GM18951 (cell line): ENCODE measurements around the gene TAP2.

ENCODE experiments used
- POLR2A ChIP-seq: IDR thresholded peaks from 4 replicates; pipeline ENCODE4 v1.6.1; 2011; ENCODE audit warnings: mild to moderate bottlenecking; ENCODE audit not compliant: insufficient read length, insufficient read depth; ENCODE audit errors: extremely low read depth
- in situ Hi-C: fragments of 300-500 bp; cut with MboI; formaldehyde crosslinking; loops from one replicate; pipeline ENCODE4 v1.12.0; 2022; ENCODE audit warnings: low sequenced_read_pairs, mixed read lengths, inconsistent platforms; ENCODE audit not compliant: unreplicated experiment

The TAP2 gene

DNA sequence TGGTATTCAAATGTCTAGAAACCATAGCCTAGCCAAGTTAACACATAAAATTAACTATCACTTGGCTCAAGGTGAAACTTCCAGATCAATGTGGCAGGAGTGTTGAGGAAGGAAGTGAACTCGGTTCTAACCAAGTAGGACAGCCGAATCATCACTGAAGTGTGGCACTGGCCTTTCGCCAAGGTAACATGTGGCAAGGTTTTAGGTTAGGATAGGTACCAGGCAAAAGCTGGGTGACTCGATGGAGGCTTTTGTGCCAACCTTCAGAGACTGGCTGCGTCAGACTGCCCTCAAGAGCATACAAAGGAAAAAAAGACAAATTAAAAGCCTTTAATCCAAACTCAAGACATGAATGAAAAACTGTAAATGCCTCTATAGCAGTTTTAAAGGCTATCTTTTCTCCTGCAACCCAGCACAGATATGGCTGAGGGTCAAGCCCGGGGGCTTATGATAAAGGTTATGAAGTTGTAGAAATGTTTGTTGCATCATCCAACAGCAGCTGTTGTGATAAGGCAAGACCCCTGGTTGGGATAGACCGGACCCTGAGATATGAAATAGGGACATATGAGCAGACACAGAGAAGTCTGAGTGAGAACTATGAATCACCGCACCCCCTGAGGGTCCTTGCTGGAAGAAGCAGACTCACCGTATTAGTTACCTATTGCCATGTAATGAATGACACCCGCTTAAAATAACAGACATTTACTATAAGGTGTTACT lies 27.3 kb upstream of the TAP2 start:
- TF ChIP-seq POLR2A, result no peak
- in situ Hi-C loops, result no loop called here

DNA sequence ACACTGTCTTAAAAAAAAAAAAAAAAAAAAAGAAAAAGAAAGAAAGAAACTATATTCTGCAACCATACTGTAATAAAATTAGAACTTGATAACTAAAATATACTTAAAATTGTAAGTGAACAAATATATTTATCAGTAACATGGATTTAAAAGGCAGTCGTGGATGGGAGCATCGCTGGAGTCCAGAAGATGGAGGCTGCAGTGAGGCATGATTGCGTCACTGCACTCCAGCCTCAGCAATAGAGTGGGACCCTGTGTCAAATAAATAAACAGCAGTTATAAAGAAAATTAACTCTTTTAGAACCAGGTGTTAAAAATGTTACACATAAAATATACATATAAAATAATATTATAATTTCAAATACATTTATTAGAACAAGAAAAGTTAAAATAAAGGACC lies 24.2 kb upstream of the TAP2 start:
- TF ChIP-seq POLR2A, result no peak
- in situ Hi-C loops, result no loop called here

GRCh38 chr6:32860674-32861073 lies 22.1 kb upstream of the TAP2 start:
- in situ Hi-C loops, result no loop called here
- no peak for TF ChIP-seq POLR2A

GRCh38 chr6:32858194-32858593 lies 19.7 kb upstream of the TAP2 start:
- in situ Hi-C loops, result no loop called here

GRCh38 chr6:32857156-32857891 lies 18.8 kb upstream of the TAP2 start:
- no peak for TF ChIP-seq POLR2A
- in situ Hi-C loops, result no loop called here

More at GRCh38 chr6:32858194-32858593, 19.7 kb upstream of the TAP2 start:
- no peak for TF ChIP-seq POLR2A

- no peak for TF ChIP-seq POLR2A
- in situ Hi-C loops, result no loop called here
These were observed 17.1 kb upstream of the TAP2 start for GRCh38 chr6:32855467-32856174.

DNA sequence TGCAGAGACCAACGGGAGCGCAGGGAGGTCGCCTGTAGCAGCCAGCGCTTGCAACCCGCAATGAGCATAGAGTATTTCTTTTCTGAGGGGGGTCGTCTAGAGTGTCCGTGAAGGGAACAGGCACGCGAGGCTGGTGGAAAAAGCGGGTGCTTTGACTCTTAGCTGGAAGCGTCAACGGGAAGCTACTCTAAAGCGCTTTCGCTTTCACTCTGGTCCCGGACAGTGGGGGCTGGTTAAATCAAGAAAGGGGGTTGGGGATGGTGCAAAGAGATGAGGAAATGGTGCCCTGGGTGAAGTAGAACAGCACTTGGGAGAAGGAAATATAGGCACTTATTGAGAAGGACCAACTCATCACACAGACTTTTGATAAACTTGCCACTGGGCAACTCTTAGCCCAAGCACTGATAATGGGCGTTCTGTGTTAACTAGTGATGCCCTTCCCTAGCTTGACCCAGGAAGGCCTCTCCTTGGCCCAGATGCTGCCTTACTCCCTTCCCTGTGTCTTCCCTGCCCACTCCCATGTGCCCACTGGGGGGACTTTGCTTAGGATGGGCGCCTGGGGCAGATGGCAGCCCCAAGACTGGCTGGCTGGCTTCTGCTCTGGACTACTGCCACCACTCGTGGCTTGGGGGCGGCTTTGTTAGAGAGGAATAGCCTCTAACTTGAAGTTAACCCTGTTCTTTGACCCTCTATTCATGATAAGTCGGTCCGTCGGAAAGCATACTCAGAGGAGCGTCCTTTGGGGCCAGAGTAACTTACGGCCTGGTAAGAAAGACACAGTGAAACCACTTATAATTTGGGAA lies 16.0 kb upstream of the TAP2 start:
- in situ Hi-C loops, result no loop called here
- TF ChIP-seq POLR2A, result no peak

GRCh38 chr6:32853541-32854375 lies 15.2 kb upstream of the TAP2 start, which contains the start of the genes PSMB9 and TAP1:
TSS of gene PSMB9 (plus strand) at chr6:32854192. CDS start at chr6:32854230, 38 bp downstream.
TSS of gene TAP1 (minus strand) at chr6:32853704. CDS start at chr6:32853636, 68 bp downstream.
- in situ Hi-C loops, result no loop called here
- TF ChIP-seq POLR2A, result peak; percentile 95

DNA sequence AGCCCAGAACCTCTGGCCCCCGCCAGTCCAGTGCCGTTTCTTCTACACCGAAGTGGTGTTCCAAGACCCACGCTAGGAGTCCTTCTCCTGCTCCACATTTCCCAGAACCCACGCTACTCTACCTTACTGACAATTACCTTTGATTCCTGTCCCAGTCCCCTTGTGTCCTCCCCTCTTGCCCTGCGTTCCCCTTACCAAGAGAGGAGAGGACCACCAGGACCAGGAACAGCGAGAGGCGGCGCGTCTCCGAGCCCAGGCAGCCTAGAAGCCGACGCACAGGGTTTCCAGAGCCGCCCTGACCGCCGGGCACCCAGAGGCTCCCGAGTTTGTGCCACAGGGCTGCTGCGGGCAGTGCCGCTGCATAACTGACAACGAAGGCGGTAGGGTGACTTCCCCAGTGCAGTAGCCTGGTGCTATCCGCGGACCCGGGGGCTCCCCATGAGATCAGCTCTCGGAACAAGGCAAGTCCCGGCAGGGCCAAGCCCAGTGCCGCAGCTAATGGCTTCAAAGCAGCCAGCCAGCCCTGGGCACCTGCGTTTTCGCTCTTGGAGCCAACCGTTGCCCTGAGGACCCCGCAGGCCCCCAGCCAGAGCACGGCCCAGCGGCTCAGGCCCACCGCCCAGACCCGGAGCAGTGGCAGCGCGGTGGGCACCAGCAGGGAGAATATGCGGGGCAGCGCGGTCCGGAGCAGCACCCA lies 14.5 kb upstream of the TAP2 start:
- TF ChIP-seq POLR2A, result no peak
- in situ Hi-C loops, result no loop called here

DNA sequence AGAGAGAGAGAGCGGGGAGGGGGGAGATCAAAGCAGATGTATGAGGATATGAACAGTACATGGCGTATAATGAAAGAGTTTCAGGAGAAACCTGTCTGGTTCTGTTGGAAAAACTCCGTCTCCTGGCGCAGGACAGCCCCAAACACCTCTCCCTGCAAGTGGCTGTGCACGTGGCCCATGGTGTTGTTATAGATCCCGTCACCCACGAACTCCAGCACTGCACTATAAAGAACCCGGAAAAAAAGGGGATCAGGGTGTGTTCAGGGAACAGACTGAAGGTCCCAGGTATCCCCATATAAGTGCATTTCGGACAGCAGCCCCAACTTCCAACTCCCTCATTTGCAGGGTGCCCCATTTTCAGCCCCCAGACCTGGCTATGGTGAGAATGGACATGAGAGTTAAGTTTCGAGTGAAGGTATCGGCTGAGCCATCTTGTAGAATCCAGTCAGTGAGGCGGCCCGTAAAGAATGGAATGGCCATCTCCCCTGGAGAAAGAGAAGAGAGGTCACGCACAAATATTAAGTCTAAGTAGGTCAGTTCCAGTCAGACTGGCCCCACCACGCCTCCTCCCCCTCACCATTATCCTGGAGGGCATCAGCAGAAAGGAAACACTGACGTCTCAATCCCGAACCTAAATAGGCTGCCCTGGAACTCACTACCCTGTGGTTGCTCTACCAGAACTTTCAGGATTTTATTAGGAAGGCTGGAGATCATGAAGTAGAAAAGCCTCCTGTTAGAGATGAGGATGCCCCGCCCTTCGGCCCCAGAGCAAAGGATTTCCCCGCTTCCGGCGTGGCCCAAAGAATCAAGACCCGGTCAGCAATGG lies 13.7 kb upstream of the TAP2 start:
- in situ Hi-C loops, result no loop called here
- TF ChIP-seq POLR2A, result no peak

DNA sequence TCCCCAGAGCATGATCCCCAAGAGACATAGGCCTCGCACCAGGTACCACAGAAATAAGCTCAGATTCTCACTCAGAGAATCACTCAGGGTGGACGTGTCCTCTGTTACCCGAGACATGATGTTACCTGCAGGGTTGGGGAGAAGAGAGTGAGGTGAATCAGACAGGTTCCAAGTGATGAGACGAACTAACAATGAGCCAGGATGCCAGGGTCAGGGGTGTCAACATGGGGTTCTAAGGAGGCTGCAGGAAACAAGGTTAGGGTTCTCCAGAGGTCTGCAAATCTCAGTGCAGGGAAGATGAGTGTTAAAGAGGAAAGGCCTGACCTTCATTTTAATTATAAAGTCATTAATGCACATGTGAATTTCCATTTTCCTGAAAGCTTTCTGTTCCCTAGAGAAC lies 12.5 kb upstream of the TAP2 start:
- in situ Hi-C loops, result no loop called here
- TF ChIP-seq POLR2A, result no peak
